Pons (tissue), 1 donor: ENCODE data around the gene FAM174B.

Experiments used
- DNase-seq: peaks from one replicate; pipeline ENCODE4 v3.0.0-alpha.2; 2016; ENCODE audit warnings: low spot score

The FAM174B gene

GRCh38 chr15:92600856-92601255 lies 54.7 kb downstream of the FAM174B start:
- DNase-seq: peak; percentile 92

- no peak for DNase-seq
Observed at GRCh38 chr15:92599394-92599970, 56.1 kb downstream of the FAM174B start.

- no peak for DNase-seq
Observed at GRCh38 chr15:92597548-92597947, 58.0 kb downstream of the FAM174B start.

GRCh38 chr15:92596623-92597022 lies 59.0 kb downstream of the FAM174B start:
- no peak for DNase-seq

- no peak for DNase-seq
Observed at GRCh38 chr15:92595506-92596381, 59.8 kb downstream of the FAM174B start.

- no peak for DNase-seq
Observed at GRCh38 chr15:92591275-92591674, 64.3 kb downstream of the FAM174B start.

- no peak for DNase-seq
Observed at GRCh38 chr15:92586966-92587365, 68.6 kb downstream of the FAM174B start.

- DNase-seq: no peak
Observed at GRCh38 chr15:92586383-92586942, 69.1 kb downstream of the FAM174B start.

GRCh38 chr15:92584105-92584504 lies 71.5 kb downstream of the FAM174B start:
- DNase-seq: no peak

- DNase-seq: no peak
Observed at GRCh38 chr15:92583096-92584034, 72.2 kb downstream of the FAM174B start.

- no peak for DNase-seq
Observed at GRCh38 chr15:92582206-92582605, 73.4 kb downstream of the FAM174B start.

GRCh38 chr15:92580933-92581445 lies 74.6 kb downstream of the FAM174B start:
- no peak for DNase-seq

GRCh38 chr15:92580521-92580920 lies 75.1 kb downstream of the FAM174B start:
- no peak for DNase-seq

- DNase-seq: no peak
Observed at GRCh38 chr15:92579931-92580470, 75.6 kb downstream of the FAM174B start.

GRCh38 chr15:92579486-92579885 lies 76.1 kb downstream of the FAM174B start:
- no peak for DNase-seq

- no peak for DNase-seq
Observed at GRCh38 chr15:92578096-92578835, 77.3 kb downstream of the FAM174B start.

GRCh38 chr15:92576597-92577200 lies 78.9 kb downstream of the FAM174B start:
- no peak for DNase-seq

GRCh38 chr15:92574566-92574965 lies 81.0 kb downstream of the FAM174B start:
- no peak for DNase-seq

GRCh38 chr15:92574161-92574560 lies 81.4 kb downstream of the FAM174B start:
- DNase-seq: no peak

GRCh38 chr15:92571824-92572223 lies 83.8 kb downstream of the FAM174B start:
- DNase-seq: no peak
